Measurements from ENCODE around the gene PPP1R3C.

DNA sequence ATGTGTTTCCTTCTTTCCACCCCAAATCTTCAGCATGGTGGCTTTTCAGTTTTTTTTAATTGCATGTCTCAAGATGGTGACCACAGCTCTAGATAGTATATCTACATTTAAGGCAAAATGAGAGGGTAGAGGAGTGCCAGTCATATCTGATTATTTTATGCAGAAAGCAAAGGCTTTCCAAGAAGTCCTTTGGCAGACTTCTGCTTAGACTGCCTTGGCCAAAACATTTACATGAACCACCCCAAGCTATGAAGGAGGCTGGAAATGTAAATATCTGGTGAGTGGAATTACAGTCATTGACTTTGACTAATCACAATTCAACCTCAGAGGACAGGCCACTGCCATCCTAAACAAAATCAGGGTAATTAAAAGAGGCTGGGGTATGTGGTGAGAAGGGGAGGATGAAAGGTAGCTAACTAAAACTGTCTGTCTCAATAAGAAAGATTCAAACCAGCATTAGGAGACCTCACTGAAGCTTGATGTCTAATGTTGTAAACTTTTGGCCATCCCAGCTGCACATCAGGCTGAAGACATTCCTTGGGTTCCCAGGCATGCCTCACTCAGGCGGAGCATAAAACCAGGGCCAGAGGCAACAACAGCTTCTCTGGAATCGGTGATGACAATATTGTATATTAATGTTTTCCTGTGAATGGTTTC lies 53.4 kb downstream of the PPP1R3C start:
- TF ChIP-seq POLR2A (IDR thresholded peaks at IDR 0.05) = no peak
- TF ChIP-seq, protein P1, sequence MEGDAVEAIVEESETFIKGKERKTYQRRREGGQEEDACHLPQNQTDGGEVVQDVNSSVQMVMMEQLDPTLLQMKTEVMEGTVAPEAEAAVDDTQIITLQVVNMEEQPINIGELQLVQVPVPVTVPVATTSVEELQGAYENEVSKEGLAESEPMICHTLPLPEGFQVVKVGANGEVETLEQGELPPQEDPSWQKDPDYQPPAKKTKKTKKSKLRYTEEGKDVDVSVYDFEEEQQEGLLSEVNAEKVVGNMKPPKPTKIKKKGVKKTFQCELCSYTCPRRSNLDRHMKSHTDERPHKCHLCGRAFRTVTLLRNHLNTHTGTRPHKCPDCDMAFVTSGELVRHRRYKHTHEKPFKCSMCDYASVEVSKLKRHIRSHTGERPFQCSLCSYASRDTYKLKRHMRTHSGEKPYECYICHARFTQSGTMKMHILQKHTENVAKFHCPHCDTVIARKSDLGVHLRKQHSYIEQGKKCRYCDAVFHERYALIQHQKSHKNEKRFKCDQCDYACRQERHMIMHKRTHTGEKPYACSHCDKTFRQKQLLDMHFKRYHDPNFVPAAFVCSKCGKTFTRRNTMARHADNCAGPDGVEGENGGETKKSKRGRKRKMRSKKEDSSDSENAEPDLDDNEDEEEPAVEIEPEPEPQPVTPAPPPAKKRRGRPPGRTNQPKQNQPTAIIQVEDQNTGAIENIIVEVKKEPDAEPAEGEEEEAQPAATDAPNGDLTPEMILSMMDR (IDR thresholded peaks at IDR 0.05) = no peak

All from testis (tissue), 2 donors.